Measurements from ENCODE around the gene MNT. TPM values are rescaled to one million over a fixed set of nuclear protein-coding genes. Genes with fewer than 3 reads are reported as not detected.

The MNT gene
- total and polyA plus RNA-seq, 4 experiments from 2014 or later: 0.29 to 50.7 (median 23.2) TPM

DNA sequence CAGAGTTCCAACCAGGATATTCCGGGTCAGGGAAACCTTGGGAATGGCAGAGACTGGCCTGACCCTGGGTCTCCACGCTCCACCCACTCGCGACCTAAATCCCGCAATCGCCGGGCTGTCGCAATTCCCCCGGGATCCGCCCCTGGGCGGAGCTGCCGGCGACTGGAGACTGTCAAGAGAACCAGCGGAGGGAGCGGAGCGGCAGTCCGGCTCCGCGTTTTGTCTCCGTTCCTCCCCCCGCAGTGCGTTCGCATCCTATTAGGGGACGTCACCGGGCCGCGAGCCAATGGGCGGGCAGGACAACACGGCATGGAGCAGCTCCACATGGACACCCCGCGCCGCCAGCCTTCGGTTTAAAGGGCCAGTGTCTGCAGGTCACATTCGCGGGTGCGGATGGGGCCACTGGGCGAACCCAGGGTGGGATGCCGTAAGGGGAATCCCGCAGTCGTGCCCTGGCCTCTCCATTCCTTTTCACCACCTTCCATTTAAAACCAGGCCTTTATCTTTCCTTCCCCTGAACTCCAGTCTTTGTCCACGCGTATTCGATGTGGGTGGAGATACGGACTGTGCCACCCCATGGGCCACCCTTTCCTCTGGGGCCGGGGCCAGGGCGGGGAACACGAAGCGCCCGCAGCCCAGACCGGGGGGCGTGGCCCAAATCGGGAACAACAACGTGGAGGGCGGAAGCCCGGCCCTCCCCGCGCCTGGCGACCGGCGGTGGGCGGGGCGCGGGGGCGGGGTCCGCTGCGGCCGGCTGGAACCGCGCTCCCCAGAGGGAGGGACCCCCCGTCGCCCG lies 764 bp upstream of the MNT start:
- H3K36me3 ChIP-seq (ENCODE audit: insufficient read depth, low read length): no peaks in the 10 kb centered on the region
- H3K36me3 Mint-ChIP-seq: peaks cover 2 to 17% of the 10 kb centered on the region in 2 donors
- peak overlapping the region; percentile 99 to 100 (median 100) for H3K27ac Mint-ChIP-seq
- ChIA-PET CTCF (ENCODE audit: partially characterized antibody) (interaction anchor here (1.0 to 3.8 kb wide), 3 partner anchors 15 to 19 kb away, joined by 3 to 30 read pairs (median 20); no protein-coding TSS in a partner anchor), POLR2A (ENCODE audit: partially characterized antibody) (interaction anchor here (0.7 to 7.2 kb wide), 17 partner anchors 9 to 572 kb away, joined by 3 to 146 read pairs (median 5); partner anchors contain the start of genes RTN4RL1, SGSM2, SMG6 and SRR)
- intact Hi-C loops (cut with micrococcal nuclease): loop anchor here (1.0 to 2.0 kb wide), 10 partner anchors 8 to 1741 kb away; partner anchors contain the start of genes CYB5D2, METTL16, PAFAH1B1 and SGSM2
- H3K9me3 Mint-ChIP-seq: peaks cover 0 to 7% (median 0%) of the 10 kb centered on the region in 8 donors
- peak overlapping the region; percentile 90 to 100 (median 98) for H3K4me3 Mint-ChIP-seq
- no peaks in the 10 kb centered on the region for H3K27me3 ChIP-seq (ENCODE audit: insufficient read depth, low read length)
- H3K9me3 ChIP-seq (ENCODE audit: control insufficient read depth in 1 of 2, low read length in 2 of 2): no peaks in the 10 kb centered on the region
- DNase-seq: peak; percentile 99 to 100 (median 100)
- H3K4me3 ChIP-seq (ENCODE audit: low read length in 2 of 2): peak overlapping the region; percentile 65 to 89
- H3K4me1 ChIP-seq (ENCODE audit: insufficient read depth, low read length): peaks cover 35% of the 10 kb centered on the region
- H3K4me1 Mint-ChIP-seq: peaks cover 18 to 54% (median 33%) of the 10 kb centered on the region in 4 donors
- H3K27me3 Mint-ChIP-seq: peaks cover 0 to 8% of the 10 kb centered on the region in 2 donors
- H3K27ac ChIP-seq (ENCODE audit: low read depth, low read length): peak overlapping the region; percentile 95

DNA sequence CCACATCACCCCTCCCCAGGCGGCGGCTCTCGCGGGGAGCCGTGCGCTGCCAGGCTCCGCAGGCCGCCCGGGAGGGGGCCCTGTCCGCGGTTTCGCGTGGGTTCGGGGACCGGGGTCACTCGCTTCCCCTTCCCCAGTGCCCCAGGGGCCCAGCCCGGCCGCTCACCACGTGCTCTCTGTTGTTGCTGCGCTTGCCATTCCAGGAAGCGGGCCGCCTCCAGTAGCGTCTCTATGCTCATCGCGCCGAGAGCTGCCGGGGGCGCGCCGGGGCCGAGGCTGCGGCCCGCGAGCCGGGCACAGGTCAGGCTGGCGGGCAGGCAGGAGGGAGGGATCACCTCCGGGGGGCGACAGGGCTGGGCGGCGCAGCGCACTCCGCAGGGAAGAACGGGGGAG lies 390 bp downstream of the MNT start:
- H3K4me1 Mint-ChIP-seq: peaks cover 22 to 66% (median 41%) of the 10 kb centered on the region in 4 donors
- H3K4me1 ChIP-seq (ENCODE audit: insufficient read depth, low read length): peaks cover 46% of the 10 kb centered on the region
- POLR2A ChIA-PET (ENCODE audit: partially characterized antibody): interaction anchor here (1.4 to 7.2 kb wide), 13 partner anchors 9 to 1966 kb away, joined by 3 to 146 read pairs (median 7); partner anchors contain the start of genes SMG6, SRR, TSR1 and UBE2G1

DNA sequence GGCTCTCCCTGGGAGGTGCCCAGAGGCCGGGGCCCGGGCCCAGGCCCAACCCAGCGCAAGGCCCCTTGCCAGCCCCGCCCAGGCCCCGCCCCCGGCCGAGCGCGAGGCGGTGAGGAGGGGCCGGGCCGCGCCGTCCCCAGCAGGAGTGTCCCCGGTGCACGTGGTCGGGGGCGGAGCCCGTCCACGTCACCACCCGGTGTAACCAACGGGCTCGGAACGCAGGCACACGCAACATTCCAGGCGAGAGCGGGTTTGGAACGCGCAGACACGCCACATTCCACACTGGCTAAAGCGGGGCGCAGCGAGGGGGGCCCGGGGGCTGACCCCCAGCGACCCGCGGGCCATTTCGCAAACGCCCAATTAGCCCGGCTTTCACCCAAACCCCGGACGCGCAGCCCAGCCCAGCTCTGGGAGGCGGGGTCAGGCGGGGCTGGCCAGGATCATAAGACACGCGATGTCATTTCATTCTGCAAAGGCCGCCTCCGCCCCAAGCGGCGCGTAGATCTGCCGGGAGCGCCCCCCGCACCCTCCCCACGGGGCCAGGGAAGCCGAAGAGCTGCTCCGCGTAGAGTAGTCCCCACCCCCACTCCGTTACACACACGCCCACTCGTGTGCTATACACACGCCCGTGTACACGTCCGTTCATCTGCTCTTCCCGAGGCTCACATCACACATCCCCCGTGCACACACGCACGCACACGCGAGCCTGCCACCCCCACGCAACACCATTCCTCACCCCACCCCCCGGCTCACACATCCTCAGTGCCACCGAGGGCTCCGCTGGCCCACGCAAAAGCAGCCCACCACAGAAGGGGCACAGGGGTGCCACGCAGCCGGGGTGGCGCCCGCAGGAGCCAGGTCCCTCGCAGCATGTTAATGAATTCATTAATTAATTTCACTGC lies 1.0 kb downstream of the MNT start:
- Mint-ChIP-seq H3K4me1 (peaks cover 24 to 71% (median 44%) of the 10 kb centered on the region in 4 donors), H3K27ac (peak overlapping the region; percentile 100), H3K36me3 (peaks cover 0 to 16% of the 10 kb centered on the region in 2 donors), H3K27me3 (peaks cover 0 to 8% of the 10 kb centered on the region in 2 donors), H3K9me3 (peaks cover 0 to 7% (median 0%) of the 10 kb centered on the region in 8 donors), H3K4me3 (peak overlapping the region; percentile 98 to 100 (median 99))
- H3K27ac ChIP-seq (ENCODE audit: low read depth, low read length): peak overlapping the region; percentile 95
- no peaks in the 10 kb centered on the region for H3K9me3 ChIP-seq (ENCODE audit: control insufficient read depth in 1 of 2, low read length in 2 of 2)
- no peaks in the 10 kb centered on the region for H3K27me3 ChIP-seq (ENCODE audit: insufficient read depth, low read length)
- H3K4me1 ChIP-seq (ENCODE audit: insufficient read depth, low read length): peaks cover 53% of the 10 kb centered on the region
- intact Hi-C loops (cut with micrococcal nuclease): loop anchor here (2.0 kb wide), 4 partner anchors 63 to 1743 kb away; partner anchors contain the start of genes CYB5D2, METTL16, PAFAH1B1 and SGSM2
- peak; percentile 92 to 95 (median 94) for DNase-seq
- no peaks in the 10 kb centered on the region for H3K36me3 ChIP-seq (ENCODE audit: insufficient read depth, low read length)
- CTCF ChIA-PET (ENCODE audit: partially characterized antibody): interaction anchor here (1.1 to 3.8 kb wide), 3 partner anchors 16 to 19 kb away, joined by 3 to 30 read pairs (median 8); no protein-coding TSS in a partner anchor
- POLR2A ChIA-PET (ENCODE audit: partially characterized antibody): interaction anchor here (1.0 to 7.2 kb wide), 13 partner anchors 8 to 1966 kb away, joined by 3 to 146 read pairs (median 5); partner anchors contain the start of genes SMG6, SRR, TSR1 and UBE2G1
- peak overlapping the region; percentile 89 to 94 for H3K4me3 ChIP-seq (ENCODE audit: low read length in 2 of 2)

More for the DNA sequence above, 390 bp downstream of the MNT start:
- Mint-ChIP-seq H3K27me3 (peaks cover 0 to 8% of the 10 kb centered on the region in 2 donors), H3K4me3 (peak overlapping the region; percentile 98 to 100 (median 99)), H3K36me3 (peaks cover 0 to 18% of the 10 kb centered on the region in 2 donors), H3K27ac (peak overlapping the region; percentile 29 to 100 (median 100)), H3K9me3 (peaks cover 0 to 7% (median 0%) of the 10 kb centered on the region in 8 donors)
- H3K36me3 ChIP-seq (ENCODE audit: insufficient read depth, low read length): no peaks in the 10 kb centered on the region
- H3K27ac ChIP-seq (ENCODE audit: low read depth, low read length): peak overlapping the region; percentile 95
- peak overlapping the region; percentile 89 to 94 for H3K4me3 ChIP-seq (ENCODE audit: low read length in 2 of 2)
- H3K27me3 ChIP-seq (ENCODE audit: insufficient read depth, low read length): no peaks in the 10 kb centered on the region
- intact Hi-C loops (cut with micrococcal nuclease): loop anchor here (2.0 kb wide), 4 partner anchors 64 to 1742 kb away; partner anchors contain the start of genes CYB5D2, METTL16, PAFAH1B1 and SGSM2
- CTCF ChIA-PET (ENCODE audit: partially characterized antibody): interaction anchor here (2.0 to 3.8 kb wide), 2 partner anchors 15 to 18 kb away, joined by 8 to 30 read pairs; no protein-coding TSS in a partner anchor
- peak; percentile 53 to 76 (median 65) for DNase-seq
- H3K9me3 ChIP-seq (ENCODE audit: control insufficient read depth in 1 of 2, low read length in 2 of 2): no peaks in the 10 kb centered on the region

DNA sequence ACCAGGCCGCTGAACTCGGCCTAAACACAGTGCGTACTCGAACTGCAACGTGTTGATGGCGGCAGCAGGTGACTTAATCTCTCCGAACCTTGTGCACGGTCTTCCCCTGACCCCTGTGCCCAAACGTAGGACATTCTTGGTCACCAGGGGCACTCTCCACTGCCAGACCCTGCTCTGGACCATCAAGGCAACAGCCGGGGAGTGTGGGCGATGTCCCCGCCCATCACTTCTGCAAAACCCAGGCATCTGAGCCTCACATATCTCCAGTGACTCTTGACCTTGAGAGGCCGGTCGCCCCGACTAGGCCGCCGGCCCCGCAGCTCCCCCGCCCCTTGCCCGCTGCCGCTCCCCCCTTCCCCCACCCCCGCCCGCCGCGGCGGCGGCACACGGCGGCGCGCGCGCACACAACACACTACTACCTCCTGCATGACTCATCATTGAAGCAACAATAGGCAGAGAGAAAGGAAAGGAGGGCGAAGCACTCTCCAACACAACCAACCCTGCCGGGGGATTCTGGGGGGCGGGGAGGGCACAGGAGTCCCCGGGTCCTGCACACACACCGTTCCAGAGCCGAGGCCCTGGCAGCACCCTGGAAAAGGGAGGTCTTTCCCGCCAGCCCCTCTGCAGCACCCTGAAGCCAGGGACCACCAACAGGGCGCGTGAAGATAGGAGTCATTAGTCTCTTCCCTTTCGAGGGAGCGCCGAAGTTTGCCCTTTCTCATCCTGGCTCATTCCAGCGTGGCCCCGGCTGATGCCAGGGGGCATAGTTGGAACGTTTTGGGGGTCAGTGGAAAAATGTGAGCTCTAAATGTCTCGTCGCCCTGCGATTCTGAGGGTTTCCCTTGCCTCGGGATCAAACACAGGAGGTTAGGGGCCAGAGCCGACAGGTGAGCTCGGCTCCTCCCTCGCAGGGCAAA lies 1.9 kb downstream of the MNT start:
- Mint-ChIP-seq H3K9me3 (peaks cover 0 to 9% (median 0%) of the 10 kb centered on the region in 8 donors), H3K36me3 (peaks cover 0 to 16% of the 10 kb centered on the region in 2 donors), H3K4me1 (peaks cover 22 to 80% (median 49%) of the 10 kb centered on the region in 4 donors), H3K4me3 (peak overlapping the region; percentile 79 to 100 (median 93)), H3K27ac (peak overlapping the region; percentile 94 to 100 (median 97)), H3K27me3 (peaks cover 0 to 8% of the 10 kb centered on the region in 2 donors)
- CTCF ChIA-PET (ENCODE audit: partially characterized antibody): interaction anchor here (1.0 to 3.8 kb wide), 4 partner anchors 16 to 20 kb away, joined by 3 to 30 read pairs (median 6); no protein-coding TSS in a partner anchor
- POLR2A ChIA-PET (ENCODE audit: partially characterized antibody): interaction anchor here (1.0 to 7.2 kb wide), 10 partner anchors 7 to 1967 kb away, joined by 3 to 146 read pairs (median 5); partner anchors contain the start of genes TSR1 and UBE2G1
- H3K4me3 ChIP-seq (ENCODE audit: low read length in 2 of 2): peak overlapping the region; percentile 78 to 89
- no peaks in the 10 kb centered on the region for H3K9me3 ChIP-seq (ENCODE audit: control insufficient read depth in 1 of 2, low read length in 2 of 2)
- peak overlapping the region; percentile 95 for H3K27ac ChIP-seq (ENCODE audit: low read depth, low read length)
- no peaks in the 10 kb centered on the region for H3K27me3 ChIP-seq (ENCODE audit: insufficient read depth, low read length)
- intact Hi-C loops (cut with micrococcal nuclease): no loop called here
- H3K36me3 ChIP-seq (ENCODE audit: insufficient read depth, low read length): no peaks in the 10 kb centered on the region
- H3K4me1 ChIP-seq (ENCODE audit: insufficient read depth, low read length): peaks cover 62% of the 10 kb centered on the region
- peak; percentile 53 to 82 (median 56) for DNase-seq

DNA sequence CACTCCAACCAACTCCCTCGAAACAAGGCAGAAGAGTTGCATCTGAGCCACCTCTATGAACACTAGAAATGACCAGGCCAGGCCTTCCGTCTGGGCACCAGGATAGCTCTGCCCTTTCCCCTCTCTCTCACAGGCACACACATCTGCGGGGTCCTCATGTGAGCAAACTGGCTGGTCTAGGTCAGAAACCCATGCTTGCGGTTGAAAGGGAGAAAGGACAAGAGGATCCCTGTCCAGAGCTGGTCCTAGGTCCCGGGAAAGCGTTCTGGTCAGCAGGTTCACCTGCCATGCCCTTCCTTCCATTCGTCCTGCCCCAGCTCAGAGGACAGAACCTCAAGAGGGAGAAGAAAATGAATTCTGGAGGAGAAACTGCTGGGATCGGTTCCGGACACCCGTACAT lies 2.7 kb downstream of the MNT start:
- intact Hi-C loops (cut with micrococcal nuclease): no loop called here
- H3K27ac Mint-ChIP-seq: peak overlapping the region; percentile 47 to 100 (median 92)
- CTCF ChIA-PET (ENCODE audit: partially characterized antibody): interaction anchor here (0.6 to 1.0 kb wide), 3 partner anchors 10 to 17 kb away, joined by 3 read pairs; no protein-coding TSS in a partner anchor

More for the DNA sequence above, 2.7 kb downstream of the MNT start:
- Mint-ChIP-seq H3K36me3 (peaks cover 0 to 19% of the 10 kb centered on the region in 2 donors), H3K27me3 (peaks cover 0 to 8% of the 10 kb centered on the region in 2 donors), H3K9me3 (peaks cover 0 to 9% (median 0%) of the 10 kb centered on the region in 8 donors), H3K4me3 (peak overlapping the region; percentile 28 to 100 (median 64)), H3K4me1 (peaks cover 24 to 80% (median 46%) of the 10 kb centered on the region in 4 donors)
- Histone ChIP-seq H3K27me3 (ENCODE audit: insufficient read depth, low read length) (no peaks in the 10 kb centered on the region), H3K27ac (ENCODE audit: low read depth, low read length) (peak overlapping the region; percentile 3), H3K9me3 (ENCODE audit: control insufficient read depth in 1 of 2, low read length in 2 of 2) (no peaks in the 10 kb centered on the region), H3K4me3 (ENCODE audit: low read length in 2 of 2) (no peak overlapping the region), H3K4me1 (ENCODE audit: insufficient read depth, low read length) (peaks cover 62% of the 10 kb centered on the region), H3K36me3 (ENCODE audit: insufficient read depth, low read length) (no peaks in the 10 kb centered on the region)
- no peak for DNase-seq
- POLR2A ChIA-PET (ENCODE audit: partially characterized antibody): interaction anchor here (7.2 kb wide), 1 partner anchor 16 kb away, joined by 48 read pairs; no protein-coding TSS in a partner anchor
